Fibroblast of skin of left quadriceps (primary cell): ENCODE data around the gene RBM41.
"Not testable (repeated sequence)": the region's sequence is repeated elsewhere in the genome, so short reads cannot be mapped to it uniquely, and the experiment has no call there.

Experiments
- DNase-seq, 2 experiments: peaks; one replicate each; pipeline ENCODE4 v3.0.0-alpha.2; 2013; ENCODE audit warnings: low read depth in 2 of 2

Gene RBM41

DNA sequence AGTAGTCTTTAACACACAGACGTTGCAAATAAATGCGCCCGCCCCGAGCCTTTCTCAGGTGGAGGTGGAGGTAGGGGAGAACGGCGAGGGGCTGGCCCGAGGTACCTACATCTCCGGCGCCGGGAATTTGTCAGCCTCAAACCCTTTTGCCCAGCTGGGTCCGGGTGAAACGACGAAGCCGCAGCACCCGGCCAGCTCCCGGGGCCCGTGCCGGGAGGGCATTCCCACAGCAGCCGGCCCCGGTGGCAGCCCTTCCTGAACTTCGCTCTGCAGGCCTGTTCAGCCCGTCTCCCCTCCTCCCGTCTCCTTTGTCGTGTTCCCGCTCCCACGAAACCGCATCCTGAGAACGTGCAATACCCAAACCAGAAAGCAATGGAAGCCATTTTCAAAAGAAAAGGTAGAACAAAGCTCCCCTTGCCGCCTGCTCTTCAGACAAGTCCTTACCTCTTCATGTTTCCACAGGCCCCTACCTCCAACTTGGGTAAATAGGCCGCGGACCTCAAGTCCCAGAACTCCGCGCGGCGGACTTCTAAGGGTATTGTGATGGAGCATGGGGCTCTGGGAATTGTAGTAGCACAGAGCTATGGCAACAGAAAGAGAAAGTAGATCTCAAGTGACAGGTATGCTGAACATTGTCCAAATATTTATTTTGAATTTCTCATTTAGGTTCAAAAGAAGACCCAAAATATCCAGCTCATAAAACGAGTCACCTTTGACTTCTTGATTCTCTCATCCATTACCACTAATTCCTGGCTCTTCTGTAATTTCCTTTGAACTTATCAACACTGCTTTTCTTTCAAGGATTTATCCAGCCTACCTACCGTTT lies at the start of gene RBM41:
RBM41 (minus strand) TSS at position 501 of the 826 bp plus-strand sequence; CDS start at position 452, 49 bp downstream.
- peak; percentile 33 to 40 for DNase-seq

- no peak for DNase-seq
These were observed 49.6 kb upstream of the RBM41 start for GRCh38 chrX:107168257-107168656.

DNA sequence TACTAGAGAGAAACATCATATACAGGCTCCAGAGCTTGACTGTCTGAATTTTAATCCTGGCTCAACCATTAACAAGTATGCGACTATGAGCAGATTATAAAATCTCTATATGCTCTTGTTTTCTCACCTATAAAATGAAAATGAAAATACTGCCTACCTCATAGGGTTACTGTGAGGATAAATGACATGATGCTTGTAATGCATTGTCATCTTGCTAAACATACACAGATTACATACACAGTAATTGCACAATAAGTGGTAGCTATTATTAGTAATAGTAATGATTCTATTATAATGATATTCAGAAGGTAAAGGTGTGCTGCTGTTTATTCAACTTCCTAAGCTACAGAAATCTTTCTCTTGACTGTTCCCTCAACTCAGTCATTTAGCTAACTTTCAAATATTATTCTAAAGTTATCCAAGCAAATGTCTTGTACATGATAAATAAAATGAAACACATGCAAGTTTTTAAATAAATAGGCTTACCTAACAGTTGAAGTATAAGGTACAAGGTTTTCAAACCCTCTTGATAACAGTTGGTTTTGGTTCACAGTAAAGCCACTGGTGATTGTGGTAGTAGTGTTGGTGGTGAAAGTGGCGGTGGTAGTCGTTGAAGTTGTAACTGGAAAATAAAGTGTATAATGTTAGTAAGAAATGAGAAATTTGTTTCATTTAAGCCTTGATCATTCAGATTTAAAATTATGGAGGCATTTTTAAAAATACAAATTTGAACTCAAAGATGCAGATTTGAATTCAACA lies 48.7 kb upstream of the RBM41 start:
- DNase-seq: no peak

DNA sequence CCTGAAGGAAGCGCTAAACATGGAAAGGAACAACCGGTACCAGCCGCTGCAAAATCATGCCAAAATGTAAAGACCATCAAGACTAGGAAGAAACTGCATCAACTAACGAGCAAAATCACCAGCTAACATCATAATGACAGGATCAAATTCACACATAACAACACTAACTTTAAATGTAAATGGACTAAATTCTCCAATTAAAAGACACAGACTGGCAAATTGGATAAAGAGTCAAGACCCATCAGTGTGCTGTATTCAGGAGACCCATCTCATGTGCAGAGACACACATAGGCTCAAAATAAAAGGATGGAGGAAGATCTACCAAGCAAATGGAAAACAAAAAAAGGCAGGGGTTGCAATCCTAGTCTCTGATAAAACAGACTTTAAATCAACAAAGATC lies 39.0 kb upstream of the RBM41 start:
- DNase-seq: not testable (repeated sequence)

GRCh38 chrX:107155621-107156430 lies 37.2 kb upstream of the RBM41 start:
- DNase-seq: not testable (repeated sequence)

DNA sequence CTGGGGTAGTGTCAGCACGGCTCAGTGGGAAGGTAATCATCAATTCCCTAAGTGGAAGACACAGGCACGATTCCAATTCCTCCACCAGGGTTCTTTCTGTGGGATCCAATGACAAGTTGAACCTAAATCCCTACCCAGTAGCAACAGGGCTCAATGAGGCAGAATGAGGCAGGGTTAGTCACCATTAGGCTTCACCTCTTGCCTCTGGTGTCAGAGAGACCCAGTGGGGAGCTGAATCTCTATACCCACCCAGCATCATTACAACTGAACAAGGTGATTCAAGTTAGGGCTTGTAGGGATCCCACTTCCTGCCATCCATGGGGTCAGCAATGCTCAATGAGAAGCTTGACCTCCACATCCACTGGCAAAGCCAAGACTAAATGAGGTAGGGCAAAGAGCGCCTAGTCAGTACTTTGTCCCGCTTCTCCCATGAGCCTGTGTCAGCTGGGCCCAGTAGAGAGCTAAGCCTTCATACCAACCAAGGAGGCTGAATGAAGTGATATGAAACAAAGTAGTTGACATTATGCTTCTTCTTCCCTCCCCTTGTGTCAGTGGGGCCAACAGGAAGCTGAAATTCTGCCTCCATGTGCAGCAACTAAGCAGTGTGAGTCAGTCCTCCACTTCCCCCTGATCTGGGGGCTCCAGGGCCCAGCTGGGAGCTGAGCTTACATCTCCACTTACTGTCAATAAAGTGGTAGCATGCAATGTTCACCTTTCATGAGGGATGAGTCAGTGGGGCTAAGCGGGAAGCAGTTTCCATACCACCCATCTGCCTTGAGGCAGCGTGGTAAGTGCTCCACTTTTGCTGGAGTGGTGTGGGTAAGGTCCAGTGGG lies 36.4 kb upstream of the RBM41 start:
- DNase-seq: no peak

DNA sequence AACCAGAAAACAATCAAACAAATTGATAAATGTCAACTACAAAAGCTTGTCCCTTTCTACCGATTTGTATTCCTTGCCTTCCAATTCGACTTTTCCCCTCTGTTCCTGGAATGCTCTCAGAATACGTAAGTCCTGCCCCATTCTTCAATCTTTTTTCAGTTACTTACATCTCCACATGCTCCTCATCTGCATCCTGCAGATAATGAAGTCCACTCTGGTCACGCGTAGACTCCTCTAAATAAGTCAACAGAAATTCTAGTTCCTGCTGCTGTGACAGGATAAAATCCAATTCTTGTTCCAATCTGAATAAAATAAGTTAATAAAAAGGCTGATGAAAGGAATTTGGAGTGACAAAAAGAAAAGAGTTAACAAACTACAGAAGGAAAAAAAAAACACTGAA lies 34.4 kb upstream of the RBM41 start:
- no peak for DNase-seq

DNA sequence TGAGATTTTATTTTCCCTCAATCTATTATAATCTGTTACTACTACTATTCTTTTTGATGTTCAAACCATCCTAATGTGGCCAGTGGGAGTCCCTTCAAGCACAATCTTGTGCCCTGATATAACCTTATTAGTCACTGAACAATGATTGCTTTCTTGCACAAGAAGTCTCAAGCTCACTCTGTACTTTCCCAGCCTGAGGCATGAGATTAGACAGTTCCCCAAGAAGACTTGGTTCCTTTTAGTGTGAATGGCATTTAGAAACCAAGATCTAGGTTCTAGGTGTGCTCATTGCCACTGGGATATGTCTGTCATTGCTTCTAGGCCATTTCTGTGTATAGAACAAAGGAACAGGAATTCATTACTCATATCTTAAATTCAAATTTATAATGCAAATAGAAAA lies 28.0 kb upstream of the RBM41 start:
- no peak for DNase-seq

DNA sequence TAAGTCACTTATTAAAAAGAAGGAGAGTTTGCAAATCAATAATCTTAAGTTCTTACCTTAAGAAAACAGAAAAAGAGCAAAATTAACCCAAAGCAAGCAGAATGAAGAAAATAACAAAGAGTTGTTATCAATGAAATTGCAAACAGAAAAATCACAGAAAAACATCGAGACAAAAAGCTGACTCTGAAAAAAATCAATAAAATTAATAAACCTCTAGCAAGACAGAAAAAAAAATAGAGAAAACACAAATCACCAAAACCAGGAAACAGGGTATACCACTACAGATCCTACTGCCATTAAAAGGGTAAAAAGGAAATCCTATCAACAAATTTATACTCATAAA lies 17.3 kb upstream of the RBM41 start:
- no peak for DNase-seq

DNA sequence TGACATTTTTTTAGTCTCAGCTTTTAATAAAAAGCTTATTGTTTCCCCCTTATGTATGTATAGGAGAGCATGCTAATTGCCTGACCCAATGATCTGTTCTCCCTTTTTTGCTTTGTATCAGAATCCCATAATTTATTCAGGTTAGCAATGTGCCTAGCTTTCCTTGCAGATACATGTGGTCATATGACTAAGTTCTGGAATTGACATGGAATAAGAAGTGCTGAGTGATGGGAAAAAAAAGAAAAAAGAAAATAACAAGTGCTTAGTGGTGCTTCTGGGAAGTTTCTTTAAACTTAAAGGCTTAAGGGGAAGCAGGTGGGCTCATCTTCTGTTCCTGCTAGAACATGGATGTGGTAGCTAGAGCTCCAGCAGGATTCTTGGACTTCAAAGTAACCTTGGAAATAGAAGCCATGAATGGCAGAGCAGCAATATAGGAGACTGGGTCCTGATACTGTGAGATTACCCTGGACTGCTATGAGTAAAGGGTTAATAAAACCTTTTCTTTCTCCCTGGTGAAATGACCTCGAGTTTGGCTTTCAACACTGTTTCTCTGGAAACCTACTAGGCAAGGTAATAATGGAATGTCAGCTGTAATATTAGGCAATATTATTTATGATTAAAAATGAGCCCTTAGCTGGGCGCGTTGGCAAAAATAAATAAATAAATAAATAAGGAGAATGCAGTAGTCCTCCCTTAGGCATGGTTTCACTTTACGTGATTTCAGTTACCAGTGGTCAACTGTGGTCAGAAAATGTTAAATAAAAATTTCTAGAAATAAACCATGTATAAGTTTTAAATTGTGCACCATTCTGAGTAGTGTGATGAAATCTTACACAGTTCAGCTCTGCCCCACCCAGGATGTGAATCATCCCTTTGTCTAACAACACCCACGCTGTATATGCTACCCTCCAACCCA lies 16.7 kb upstream of the RBM41 start:
- peak in 1 of 2 experiments; percentile 14 for DNase-seq

DNA sequence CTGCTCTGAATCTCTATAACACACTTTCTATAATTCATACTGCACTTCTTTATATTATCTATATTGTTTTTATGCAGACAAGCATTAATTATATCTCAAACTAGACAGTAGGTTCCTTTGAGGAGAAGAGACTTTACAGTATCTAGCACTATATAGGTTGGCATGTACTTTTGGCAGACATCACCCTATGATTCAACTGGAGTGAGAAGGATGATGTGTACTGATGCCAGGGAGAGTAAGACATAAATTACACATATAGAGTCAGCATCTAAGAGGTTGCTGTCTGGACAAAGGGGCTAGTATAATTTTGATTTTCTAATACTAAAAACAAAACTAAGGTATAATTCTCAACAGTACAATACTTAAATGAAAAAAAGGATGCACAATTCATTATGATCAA lies 5.1 kb upstream of the RBM41 start:
- DNase-seq: no peak

DNA sequence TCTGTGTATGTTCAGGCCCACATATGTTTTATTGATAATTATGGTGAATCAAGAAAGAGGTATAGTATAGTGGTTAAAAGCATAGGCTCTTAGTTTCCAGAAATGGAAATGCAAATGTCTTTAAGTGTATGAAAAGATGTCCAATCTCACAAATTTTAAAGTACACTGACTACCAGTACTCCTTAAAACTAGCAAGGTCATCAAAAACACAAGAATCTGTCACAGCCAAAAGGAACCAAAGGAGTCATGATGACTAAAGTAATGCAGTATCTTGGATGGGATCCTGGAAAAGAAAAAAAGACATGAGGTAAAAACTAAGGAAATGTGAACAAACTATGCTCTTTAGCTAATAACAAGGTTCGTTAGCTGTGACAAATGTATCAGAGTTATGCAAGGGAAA lies 661 bp upstream of the RBM41 start:
- no peak for DNase-seq

GRCh38 chrX:107117993-107118321 lies 665 bp downstream of the RBM41 start:
- DNase-seq: no peak

GRCh38 chrX:107107459-107107858 lies 11.2 kb downstream of the RBM41 start:
- no peak for DNase-seq

DNA sequence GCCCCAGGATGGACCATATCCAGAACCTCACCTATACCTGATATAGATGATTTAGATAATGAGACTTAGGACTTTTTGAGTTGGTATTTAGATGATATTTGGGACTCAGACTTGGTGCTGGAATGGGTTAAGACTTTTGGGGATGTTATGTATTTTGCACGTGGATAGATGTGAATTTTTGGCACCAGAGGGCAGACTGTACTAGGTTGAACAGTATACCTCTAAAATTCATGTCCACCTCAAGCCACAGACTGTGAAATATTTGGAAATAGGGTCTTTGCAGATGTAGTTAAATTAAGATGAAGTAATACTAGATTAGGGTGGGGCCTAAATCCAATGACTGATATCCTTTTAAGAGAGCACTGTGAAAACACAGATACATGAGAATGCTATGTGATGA lies 15.6 kb downstream of the RBM41 start:
- DNase-seq: no peak

- no peak for DNase-seq
These were observed 42.5 kb downstream of the RBM41 start for GRCh38 chrX:107076158-107076557.

DNA sequence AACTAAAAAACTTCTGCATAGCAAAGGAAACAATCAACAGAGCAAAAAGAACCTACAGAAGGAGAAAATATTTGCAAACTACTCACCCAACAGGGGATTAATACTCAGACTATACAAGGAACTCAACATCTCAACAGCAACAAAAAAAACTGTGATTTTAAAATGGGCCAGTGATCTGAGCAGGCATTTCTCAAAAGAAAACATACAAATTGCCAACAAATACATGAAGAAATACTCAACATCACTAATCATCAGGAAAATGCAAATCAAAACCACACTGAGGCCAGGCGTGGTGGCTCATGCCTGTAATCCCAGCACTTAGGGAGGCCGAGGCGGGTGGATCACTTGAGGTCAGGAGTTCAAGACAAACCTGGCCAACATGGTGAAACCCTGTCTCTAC lies 60.9 kb downstream of the RBM41 start:
- not testable (repeated sequence) for DNase-seq

DNA sequence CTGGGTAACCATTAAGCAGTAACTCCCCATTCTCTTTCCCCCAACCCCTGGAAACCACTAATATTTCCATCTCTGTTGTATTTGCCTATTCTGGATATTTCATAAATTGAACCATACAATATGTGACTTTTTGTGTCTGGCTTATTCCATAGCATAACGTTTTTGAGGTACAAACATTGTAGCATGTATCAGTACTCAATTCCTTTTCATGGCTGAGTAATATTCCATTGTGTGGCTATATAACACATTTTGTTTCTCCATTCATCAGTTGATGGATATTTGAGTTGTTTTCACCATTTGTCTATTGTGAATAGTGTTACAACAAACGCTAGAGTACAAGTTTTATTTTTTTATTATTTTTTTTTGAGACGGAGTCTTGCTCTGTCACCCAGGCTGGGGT lies 63.6 kb downstream of the RBM41 start:
- no peak for DNase-seq

DNA sequence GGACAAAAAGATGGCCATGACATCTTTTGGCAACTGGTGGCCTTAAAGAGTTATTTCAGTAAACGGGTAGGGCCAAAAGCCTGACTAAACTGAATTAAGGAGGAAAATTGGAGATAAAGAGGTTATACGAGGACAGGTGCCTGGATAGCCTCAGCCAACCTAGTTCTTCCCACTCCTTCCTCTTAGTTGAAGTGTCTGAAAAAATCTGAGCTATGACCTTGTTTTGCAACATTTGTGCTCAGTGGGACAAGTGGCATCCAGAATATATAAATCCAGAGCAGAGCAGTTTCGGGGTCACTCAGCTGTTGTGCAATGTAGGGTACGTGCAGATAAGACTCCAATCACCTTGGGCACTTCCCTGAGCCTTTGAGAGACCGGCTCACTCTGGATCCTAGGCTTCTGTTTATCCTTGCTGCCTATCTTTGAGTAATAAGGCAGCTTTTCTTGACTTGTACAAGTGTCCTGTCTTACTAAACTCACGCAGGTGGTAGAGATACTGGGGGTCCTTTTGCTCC lies 68.4 kb downstream of the RBM41 start:
- DNase-seq: no peak

- DNase-seq: no peak
These were observed 71.0 kb downstream of the RBM41 start for GRCh38 chrX:107047622-107048021.
